Activated naive CD8-positive, alpha-beta T cell (primary cell): ENCODE measurements around the gene VRTN.

ENCODE experiments used
- H3K27ac Mint-ChIP-seq: one replicate; pipeline ENCODE4 v1.8.0; 2021; ENCODE audit warnings: mixed read lengths
- H3K27me3 Mint-ChIP-seq: one replicate; pipeline ENCODE4 v1.8.0; 2021; ENCODE audit warnings: mixed read lengths
- H3K36me3 Mint-ChIP-seq: one replicate; pipeline ENCODE4 v1.8.0; 2021; ENCODE audit warnings: mixed read lengths
- H3K4me1 Mint-ChIP-seq: one replicate; pipeline ENCODE4 v1.8.0; 2021; ENCODE audit warnings: low read depth, mixed read lengths
- H3K4me3 Mint-ChIP-seq: one replicate; pipeline ENCODE4 v1.8.0; 2021; ENCODE audit warnings: mild to moderate bottlenecking, mixed read lengths
- H3K9me3 Mint-ChIP-seq: one replicate; pipeline ENCODE4 v1.8.0; 2021; ENCODE audit warnings: low read depth, mixed read lengths

Gene VRTN

DNA sequence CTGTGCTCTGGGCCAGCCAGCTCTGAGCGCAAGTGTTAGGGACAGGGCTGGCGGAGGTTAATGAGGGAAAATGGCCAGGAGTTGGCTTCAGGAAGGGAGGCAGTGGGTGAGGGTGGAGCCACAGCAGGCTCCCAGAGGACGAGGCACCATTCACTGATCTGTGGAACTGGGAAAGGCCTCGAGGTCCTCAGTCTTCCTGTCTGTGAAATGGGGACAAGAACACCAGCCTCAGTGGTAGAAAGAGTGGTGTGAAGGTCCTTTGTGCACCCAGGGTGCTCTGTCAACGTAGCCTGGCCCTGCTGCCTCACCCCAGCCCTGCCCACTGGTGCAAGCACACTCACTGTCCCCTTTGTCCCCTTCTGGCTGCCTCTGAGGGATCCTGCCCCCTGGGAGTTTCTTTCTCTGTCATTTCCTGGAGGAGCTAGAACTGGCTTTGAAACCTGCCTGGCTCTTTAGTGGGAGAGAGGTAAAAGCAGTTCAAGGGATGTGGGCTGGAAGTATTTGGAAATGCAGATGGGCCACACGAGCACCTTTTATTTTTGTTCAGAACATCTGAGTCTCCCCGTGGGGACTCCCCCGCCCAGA is 52.7 kb downstream of the VRTN start:
- H3K27me3 Mint-ChIP-seq = peaks cover 1% of the 10 kb centered on the region
- no peaks in the 10 kb centered on the region for H3K9me3 Mint-ChIP-seq
- H3K36me3 Mint-ChIP-seq = no peaks in the 10 kb centered on the region
- H3K4me1 Mint-ChIP-seq = peaks cover 23% of the 10 kb centered on the region
- H3K27ac Mint-ChIP-seq = peak overlapping the region; percentile 80
- peak overlapping the region; percentile 66 for H3K4me3 Mint-ChIP-seq

DNA sequence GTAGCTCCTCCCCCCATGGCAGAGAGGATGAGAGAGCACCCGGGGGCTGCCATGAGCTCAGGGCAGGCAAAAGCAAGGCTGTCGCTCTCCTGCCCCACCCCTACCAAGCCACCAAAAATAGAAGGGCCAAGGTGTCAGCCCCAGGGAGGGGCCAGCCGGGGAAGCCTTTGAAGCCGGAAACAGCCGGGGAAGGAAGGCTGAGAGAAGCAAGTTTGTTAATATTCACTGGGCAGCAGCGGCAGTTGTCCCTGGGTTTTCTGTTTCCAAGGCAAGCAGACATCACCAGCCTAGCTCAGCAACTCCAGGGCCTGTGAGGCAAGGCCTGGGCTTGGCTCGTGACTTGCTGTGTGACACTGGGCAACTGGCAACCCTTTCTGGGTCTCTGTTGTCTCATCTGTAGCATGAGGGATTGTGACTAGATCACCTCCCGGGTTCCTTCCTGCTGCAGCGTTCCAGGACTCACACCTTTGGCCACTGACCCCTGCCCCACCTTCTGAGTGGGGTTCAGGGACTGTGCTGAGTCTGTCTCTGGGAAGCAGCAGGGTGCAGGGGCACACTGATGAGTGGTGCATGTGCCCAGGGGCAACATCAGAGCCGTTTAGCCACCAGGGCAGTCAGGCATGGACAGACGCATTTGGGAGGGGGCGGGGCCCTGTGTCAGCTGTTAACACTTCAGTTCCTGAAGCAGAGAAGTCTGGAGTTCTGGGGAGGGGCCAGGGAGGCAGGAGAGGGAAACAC is 53.4 kb downstream of the VRTN start:
- Mint-ChIP-seq H3K4me3 (peak overlapping the region; percentile 66), H3K4me1 (peaks cover 23% of the 10 kb centered on the region), H3K36me3 (no peaks in the 10 kb centered on the region), H3K9me3 (no peaks in the 10 kb centered on the region), H3K27ac (peak overlapping the region; percentile 80), H3K27me3 (no peaks in the 10 kb centered on the region)

DNA sequence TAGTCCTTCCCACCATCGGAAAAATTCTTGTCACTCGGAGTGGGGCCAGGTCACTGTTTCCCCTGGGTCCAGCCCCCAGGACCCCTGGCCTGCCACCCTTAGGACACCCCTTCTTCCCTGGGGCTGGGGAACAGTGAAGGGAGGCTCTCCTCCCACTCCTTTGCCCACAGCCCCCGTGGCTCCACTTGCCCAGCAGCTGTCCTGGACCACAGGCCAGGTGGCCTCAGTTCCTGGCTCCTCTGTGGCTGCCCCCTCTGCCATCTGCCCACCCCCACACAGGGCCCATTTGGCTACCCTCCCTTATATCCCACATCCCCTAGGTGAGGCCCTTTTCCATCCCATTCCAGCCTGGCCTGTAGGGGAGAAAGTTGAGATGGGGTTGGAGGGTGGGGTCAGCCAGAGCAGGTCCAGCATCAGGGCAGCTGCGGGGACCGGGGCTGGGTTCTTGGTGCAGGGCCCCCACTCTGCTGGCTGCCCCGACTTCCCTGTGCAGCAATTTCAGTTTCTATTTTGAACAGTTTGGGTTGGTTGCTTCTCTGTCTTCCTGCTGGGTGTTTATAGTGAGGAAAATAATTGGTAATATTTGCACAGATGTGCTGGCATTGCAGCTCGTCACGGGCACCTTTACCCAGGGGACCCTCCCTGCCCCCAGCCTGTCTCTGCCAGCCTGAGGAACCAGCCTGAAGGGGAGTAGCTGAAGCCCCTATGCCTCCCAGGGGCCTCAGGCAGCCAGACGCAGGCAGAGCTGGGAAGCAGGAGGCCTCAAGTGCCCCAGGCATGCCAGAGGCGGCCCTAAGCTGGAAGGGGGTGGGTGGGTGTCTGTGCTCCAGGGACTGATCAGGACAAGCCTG is 54.4 kb downstream of the VRTN start:
- H3K27ac Mint-ChIP-seq = no peak overlapping the region

DNA sequence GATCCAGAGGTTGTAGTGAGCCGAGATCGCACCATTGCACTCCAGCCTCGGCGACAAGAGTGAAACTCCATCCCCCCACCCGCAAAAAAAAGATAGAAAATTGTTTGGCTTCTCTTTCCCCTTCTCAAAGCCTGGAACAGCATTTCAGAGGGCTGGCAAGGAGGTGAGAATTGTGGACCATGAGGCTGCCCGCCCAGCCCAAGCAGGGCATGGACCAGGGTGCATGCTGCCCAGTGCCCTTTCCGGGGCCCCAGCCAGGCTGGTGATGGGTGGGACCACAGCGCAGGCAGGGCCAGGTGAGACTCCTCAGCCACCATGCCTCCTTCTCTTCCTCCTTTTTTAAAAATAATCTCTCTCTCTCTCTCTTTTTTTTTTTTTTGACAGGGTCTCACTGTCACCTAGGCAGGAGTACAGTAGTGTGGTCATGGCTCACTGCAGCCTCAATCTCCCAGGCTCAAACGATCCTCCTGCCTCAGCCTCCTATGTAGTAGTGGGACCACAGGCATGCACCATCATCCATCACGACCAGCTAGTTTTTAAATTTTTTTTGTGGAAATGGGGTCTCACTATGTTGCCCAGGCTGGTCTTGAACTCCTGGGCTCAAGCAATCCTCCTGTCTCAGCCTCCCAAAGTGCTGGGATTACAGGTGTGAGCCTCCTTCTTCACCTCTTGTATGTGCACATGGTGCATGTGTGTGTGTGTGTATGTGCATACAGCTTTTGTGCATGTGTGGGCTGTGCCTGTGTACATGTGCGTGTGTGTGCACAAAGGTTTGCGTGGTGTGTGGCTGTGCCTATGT is 55.5 kb downstream of the VRTN start:
- Mint-ChIP-seq H3K4me1 (peaks cover 23% of the 10 kb centered on the region), H3K36me3 (no peaks in the 10 kb centered on the region), H3K27ac (no peak overlapping the region), H3K27me3 (no peaks in the 10 kb centered on the region), H3K9me3 (no peaks in the 10 kb centered on the region), H3K4me3 (no peak overlapping the region)

More for the DNA sequence above, 54.4 kb downstream of the VRTN start:
- Mint-ChIP-seq H3K4me3 (no peak overlapping the region), H3K27me3 (no peaks in the 10 kb centered on the region), H3K4me1 (peaks cover 23% of the 10 kb centered on the region), H3K9me3 (no peaks in the 10 kb centered on the region), H3K36me3 (no peaks in the 10 kb centered on the region)

DNA sequence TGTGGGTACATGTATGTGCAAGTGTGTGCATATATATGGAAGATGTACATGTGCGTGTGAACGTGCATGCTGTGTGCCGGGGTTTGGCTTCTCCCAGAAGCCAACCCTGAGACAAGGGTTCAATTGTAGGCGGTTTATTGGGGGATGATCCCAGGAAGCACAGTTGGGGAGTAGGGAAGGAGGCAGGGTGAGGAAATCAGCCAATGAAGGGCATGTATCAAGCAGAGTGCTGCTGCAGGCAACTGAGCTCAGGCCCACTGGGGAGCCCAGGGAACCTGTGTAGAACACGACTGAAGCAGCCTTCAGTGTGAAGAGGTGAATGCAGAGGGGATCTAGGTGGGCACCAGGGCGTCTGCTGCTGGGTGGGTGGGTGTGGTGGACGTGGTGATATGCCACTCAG is 56.2 kb downstream of the VRTN start:
- no peak overlapping the region for H3K27ac Mint-ChIP-seq
- no peaks in the 10 kb centered on the region for H3K27me3 Mint-ChIP-seq
- no peaks in the 10 kb centered on the region for H3K9me3 Mint-ChIP-seq
- H3K4me1 Mint-ChIP-seq = peaks cover 23% of the 10 kb centered on the region
- no peaks in the 10 kb centered on the region for H3K36me3 Mint-ChIP-seq
- no peak overlapping the region for H3K4me3 Mint-ChIP-seq

DNA sequence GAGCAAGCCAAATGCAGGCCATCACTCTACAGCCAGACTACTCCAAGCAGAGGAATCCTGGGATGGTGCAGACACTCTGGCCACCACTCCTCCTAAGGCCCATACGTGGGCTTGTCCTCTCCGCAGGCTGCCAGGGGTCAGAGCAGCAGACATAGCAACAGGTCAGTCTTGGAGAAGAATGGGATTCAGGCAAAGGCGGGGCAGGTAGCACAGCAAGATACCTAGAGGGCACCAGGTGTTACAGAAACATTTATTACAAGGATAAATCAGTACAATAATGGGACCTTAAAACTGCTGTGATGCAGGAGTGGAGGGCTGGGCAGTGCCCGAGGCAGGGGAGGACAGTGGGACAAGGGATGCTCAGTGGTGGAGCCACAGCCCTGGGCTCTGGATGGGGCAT is 57.4 kb downstream of the VRTN start:
- Mint-ChIP-seq H3K4me1 (peaks cover 18% of the 10 kb centered on the region), H3K27me3 (no peaks in the 10 kb centered on the region), H3K4me3 (no peak overlapping the region), H3K9me3 (no peaks in the 10 kb centered on the region), H3K27ac (no peak overlapping the region), H3K36me3 (no peaks in the 10 kb centered on the region)

DNA sequence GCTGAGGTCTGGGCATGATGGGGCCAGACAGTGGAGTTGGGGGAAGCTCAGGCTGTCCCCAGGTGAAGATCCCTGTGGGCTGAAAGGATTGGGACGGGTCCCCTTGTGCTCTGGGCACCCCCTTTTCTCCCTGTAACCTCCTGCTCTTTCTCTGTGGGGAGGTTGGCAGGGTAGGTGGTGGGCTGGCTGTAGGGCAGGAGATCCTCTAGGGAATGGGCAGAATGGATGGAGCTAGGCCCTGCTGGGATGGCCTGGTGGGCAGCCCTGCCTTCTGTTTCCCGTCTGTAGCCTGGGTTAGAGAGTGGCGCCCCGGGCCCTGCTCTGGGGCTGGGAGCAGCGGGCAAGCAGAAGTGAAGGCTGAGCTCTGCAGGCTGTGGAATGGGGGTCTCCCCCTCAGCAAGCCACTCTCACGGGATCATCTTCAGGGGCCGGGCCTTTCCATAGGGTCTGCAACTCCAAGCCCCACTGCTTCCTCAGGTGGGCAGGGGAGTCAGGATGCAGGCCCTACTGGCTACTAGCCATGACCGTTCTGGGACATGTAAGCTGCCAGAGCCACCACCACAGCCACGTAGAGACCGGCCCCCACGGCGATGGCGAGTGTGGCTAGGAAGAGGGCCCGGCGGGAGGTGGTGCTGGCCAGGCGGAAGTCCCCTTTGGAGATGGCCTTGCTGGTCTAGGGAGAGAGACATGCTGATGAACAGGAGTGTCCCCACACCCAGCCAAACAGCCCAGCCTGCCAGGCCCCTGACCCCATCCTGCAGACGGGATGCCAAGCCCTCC is 58.9 kb downstream of the VRTN start:
- H3K4me1 Mint-ChIP-seq = peaks cover 5% of the 10 kb centered on the region
- no peak overlapping the region for H3K27ac Mint-ChIP-seq
- H3K4me3 Mint-ChIP-seq = no peak overlapping the region
- no peaks in the 10 kb centered on the region for H3K36me3 Mint-ChIP-seq
- H3K9me3 Mint-ChIP-seq = no peaks in the 10 kb centered on the region
- peaks cover 1% of the 10 kb centered on the region for H3K27me3 Mint-ChIP-seq

DNA sequence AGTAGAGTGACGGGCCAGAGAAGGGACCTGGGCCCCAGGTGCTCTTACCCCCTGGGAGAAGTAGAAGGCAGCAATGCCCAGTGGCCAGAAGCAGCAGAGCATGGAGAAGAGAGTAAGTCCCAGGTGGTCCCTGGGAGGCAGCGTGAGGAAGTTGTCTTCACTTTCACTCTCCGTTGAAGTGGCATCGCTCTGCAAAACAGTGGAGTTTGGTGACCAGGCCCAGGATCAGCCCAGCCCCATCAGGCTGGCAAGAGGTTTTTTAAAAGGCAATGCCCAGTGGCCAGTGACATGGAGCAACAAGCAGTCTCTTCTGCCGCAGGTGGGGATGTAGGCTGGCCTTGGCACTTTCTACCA is 59.5 kb downstream of the VRTN start:
- H3K4me3 Mint-ChIP-seq = no peak overlapping the region
- H3K27me3 Mint-ChIP-seq = peaks cover 1% of the 10 kb centered on the region
- H3K4me1 Mint-ChIP-seq = peaks cover 2% of the 10 kb centered on the region
- no peaks in the 10 kb centered on the region for H3K36me3 Mint-ChIP-seq
- H3K9me3 Mint-ChIP-seq = no peaks in the 10 kb centered on the region
- no peak overlapping the region for H3K27ac Mint-ChIP-seq

DNA sequence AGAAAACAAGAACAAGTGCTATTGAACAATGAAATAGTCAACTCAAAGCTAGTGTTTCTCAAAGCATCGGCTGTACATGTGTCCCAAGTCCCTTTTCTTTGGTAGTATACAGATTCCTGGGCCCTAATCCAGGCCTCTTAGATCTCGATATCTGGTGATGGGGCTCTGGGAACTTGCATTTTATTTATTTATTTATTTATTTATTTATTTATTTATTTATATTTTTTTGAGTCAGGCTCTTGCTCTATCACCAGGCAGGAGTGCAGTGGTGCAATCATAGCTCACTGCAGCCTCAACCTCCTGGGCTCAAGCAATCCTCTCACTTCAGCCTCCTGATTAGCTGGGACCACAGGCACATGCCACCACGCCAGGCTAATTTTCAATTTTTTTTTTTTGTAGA is 60.6 kb downstream of the VRTN start:
- Mint-ChIP-seq H3K4me3 (no peak overlapping the region), H3K9me3 (no peaks in the 10 kb centered on the region), H3K36me3 (no peaks in the 10 kb centered on the region), H3K27ac (no peak overlapping the region), H3K4me1 (no peaks in the 10 kb centered on the region), H3K27me3 (peaks cover 1% of the 10 kb centered on the region)

DNA sequence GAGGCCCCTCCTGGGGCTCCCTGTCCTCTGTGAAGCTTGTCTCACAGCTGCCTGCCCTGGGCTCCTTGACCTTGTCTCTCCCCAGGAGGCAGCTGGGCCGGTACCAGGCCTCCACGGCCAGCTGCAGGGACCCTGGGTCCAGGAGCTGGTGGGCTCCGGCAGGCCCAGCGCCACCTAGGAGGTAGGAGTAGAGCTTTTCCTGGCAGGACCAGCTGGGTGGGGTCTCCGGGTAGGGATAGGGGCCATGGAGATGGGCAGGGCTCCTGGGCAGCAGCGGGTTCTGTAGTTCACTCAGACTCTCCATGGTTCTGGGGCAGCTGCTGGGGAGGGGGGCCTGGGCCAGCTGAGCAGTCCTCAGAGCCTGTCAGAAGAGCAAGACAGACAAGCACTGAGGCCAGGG is 61.2 kb downstream of the VRTN start:
- Mint-ChIP-seq H3K27me3 (peaks cover 2% of the 10 kb centered on the region), H3K36me3 (no peaks in the 10 kb centered on the region), H3K9me3 (no peaks in the 10 kb centered on the region), H3K4me1 (no peaks in the 10 kb centered on the region), H3K4me3 (no peak overlapping the region), H3K27ac (no peak overlapping the region)
